HUES6 (cell line): Measurements from ENCODE around the gene PODXL.
"Not testable (repeated sequence)": the region's sequence is repeated elsewhere in the genome, so short reads cannot be mapped to it uniquely, and the experiment has no call there.

Experiments used
- H3K27ac ChIP-seq: 2 replicates; pipeline ENCODE4 v1.7.0; 2013; ENCODE audit warnings: low read depth, mild to moderate bottlenecking, low read length, inconsistent platforms
- H3K27me3 ChIP-seq: 2 replicates; pipeline ENCODE4 v1.6.1; 2013; ENCODE audit warnings: low read length; ENCODE audit not compliant: control insufficient read depth, insufficient read depth
- H3K36me3 ChIP-seq: 2 replicates; pipeline ENCODE4 v1.6.1; 2013; ENCODE audit warnings: low read length; ENCODE audit not compliant: control insufficient read depth, insufficient read depth
- H3K4me1 ChIP-seq: 2 replicates; pipeline ENCODE4 v1.6.1; 2013; ENCODE audit warnings: low read length; ENCODE audit not compliant: control insufficient read depth, insufficient read depth
- H3K4me3 ChIP-seq: 2 replicates; pipeline ENCODE4 v1.5.1; 2013; ENCODE audit warnings: low read depth, low read length
- H3K9ac ChIP-seq: one replicate; pipeline ENCODE4 v1.6.1; 2013; ENCODE audit warnings: mild to moderate bottlenecking, low read length
- H3K9me3 ChIP-seq: 2 replicates; pipeline ENCODE4 v1.6.1; 2013; ENCODE audit warnings: low read depth, low read length; ENCODE audit not compliant: control insufficient read depth, insufficient read depth

The PODXL gene

DNA sequence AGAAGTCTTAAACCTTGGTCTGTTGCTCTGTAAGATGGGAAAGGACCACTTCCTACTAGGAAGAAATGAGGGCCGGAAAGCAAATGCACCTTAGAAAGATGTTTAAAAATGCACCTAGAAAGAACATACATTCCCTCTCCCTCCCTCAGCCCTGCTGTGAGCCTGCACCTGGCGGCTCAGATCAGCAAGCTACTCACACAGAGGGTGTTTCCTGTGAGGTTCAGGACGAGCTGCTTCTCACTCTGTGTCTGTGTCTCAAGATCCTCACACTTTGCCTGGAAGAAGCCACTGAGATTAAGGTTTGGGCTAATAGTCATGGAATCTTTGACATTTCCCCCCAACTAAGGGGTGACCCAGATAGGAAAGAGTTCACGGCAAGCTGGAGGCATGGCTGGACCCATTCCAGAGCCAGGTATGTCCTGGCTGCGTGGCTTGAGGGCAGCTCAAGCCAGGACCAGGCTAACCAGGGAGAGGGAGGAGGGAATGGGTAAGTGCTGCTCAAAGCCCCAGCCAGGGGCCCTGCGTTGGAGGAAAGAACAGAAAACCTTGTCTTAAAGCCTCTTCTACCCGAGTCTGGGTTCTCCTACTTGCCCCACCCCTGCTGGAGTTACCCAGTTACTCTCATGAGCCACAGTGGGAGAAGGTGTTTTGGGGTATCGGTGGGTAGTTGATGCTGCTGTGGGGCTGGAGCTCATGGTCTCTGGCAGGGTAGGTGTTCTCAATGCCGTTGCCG is 47.5 kb downstream of the PODXL start:
- H3K36me3 ChIP-seq, result peaks cover 88% of the 10 kb centered on the region
- H3K4me1 ChIP-seq, result peaks cover 14% of the 10 kb centered on the region
- no peak overlapping the region for H3K4me3 ChIP-seq
- 0 out of 2 replicates have a peak overlapping the region, but pooled peaks have one; percentile 19 for H3K27ac ChIP-seq
- H3K9ac ChIP-seq, result no peak overlapping the region
- no peaks in the 10 kb centered on the region for H3K9me3 ChIP-seq
- H3K27me3 ChIP-seq, result no peaks in the 10 kb centered on the region

DNA sequence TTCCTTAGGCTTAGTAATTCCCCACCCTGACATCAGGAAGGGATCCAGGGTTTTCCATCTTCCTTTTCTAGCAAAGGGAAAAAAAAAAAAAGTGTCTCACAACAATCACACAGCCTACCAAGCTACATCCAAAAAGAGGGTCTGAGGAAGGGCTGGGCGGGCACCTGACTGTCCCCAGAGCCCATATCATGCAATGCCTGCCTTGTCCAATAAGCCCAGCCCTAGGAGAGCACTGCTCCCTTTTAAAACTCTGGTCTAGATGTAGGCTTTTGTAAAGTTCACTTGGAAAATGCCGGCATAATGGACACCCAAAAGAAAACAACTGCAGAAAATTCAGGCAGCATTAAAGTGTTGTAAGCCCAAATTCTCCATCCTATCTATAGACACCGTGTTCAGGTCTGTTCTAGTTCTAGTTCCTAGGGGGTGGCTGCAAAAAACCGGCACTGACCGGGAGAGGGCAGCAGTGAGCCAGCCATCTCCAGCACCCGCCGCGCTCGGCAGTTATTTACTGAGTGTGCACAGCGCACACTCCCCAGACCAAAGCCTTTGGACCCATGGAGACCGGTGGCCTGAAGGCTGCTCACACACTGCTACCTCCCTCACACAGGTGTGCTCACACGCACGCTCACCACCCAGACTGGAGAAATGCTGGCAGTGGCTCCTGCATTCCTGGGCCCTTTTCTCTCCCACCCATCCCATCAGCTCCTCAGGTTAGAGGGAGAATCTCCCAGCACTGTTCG is 48.7 kb downstream of the PODXL start:
- no peak overlapping the region for H3K9ac ChIP-seq

GRCh38 chr7:131506597-131506996 is 49.8 kb downstream of the PODXL start:
- no peak overlapping the region for H3K27ac ChIP-seq
- H3K9ac ChIP-seq, result no peak overlapping the region
- no peaks in the 10 kb centered on the region for H3K27me3 ChIP-seq
- H3K9me3 ChIP-seq, result no peaks in the 10 kb centered on the region
- H3K36me3 ChIP-seq, result peaks cover 97% of the 10 kb centered on the region
- peaks cover 4% of the 10 kb centered on the region; the same call in 1 of the 2 replicates for H3K4me1 ChIP-seq
- no peak overlapping the region for H3K4me3 ChIP-seq

More for the DNA sequence above, 48.7 kb downstream of the PODXL start:
- Histone ChIP-seq H3K9me3 (no peaks in the 10 kb centered on the region), H3K4me3 (no peak overlapping the region), H3K27me3 (no peaks in the 10 kb centered on the region), H3K36me3 (peaks cover 94% of the 10 kb centered on the region), H3K27ac (no peak overlapping the region; the same call in 1 of the 2 replicates), H3K4me1 (0 out of 2 replicates have a peak, but pooled peaks cover 4% of the 10 kb centered on the region)

DNA sequence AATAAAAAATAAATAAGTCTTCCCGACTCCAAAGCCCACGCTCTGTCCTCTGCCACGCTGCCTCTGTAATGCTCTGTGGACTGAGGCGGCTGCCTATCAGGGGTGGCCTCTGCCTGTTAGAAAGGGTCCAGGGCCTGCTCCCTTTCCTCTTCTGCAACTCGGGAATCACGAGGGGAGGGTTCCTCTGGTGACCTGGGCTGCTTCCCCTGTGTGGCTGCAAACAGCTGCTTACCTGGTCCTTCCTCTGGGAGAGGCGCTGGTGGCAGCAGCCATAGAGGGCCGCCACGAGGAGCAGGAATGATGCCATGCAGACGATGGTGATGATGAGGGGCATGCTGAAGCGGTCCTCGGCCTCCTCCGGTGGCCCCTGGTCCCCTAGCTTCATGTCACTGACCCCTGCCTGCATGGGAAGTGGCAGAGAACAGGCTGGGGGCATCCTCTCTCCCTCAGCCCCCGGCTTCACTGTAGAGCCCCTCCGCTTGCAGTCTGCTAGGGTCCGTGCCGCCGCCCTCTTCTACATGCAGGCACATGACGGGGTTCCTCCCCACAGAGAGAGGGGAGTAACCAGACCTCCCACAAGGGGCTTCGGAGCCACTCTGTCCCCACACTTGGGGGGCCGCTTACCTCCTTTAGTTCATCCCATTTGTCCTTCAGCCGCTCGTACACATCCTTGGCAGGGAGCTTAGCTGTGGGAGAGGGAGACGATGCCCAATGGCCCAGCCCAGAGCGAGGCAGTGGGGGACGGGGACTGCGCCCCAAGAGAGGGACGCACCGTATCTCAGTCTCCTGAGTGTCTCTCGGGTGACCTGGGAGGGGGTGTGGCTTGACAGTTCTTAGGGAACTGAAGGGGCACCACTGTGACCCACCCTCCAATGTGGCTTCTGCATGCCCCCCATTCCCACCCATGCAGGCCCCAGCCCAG is 50.5 kb downstream of the PODXL start:
- peaks cover 97% of the 10 kb centered on the region for H3K36me3 ChIP-seq

GRCh38 chr7:131505037-131505620 is 51.3 kb downstream of the PODXL start:
- not testable (repeated sequence) for H3K4me1 ChIP-seq, H3K9ac ChIP-seq, H3K9me3 ChIP-seq, H3K4me3 ChIP-seq, H3K27me3 ChIP-seq, H3K27ac ChIP-seq
- peaks cover 100% of the 10 kb centered on the region for H3K36me3 ChIP-seq

More for the DNA sequence above, 50.5 kb downstream of the PODXL start:
- Histone ChIP-seq H3K9me3 (no peaks in the 10 kb centered on the region), H3K27ac (no peak overlapping the region), H3K4me1 (peaks cover 4% of the 10 kb centered on the region; the same call in 1 of the 2 replicates), H3K4me3 (no peak overlapping the region), H3K9ac (no peak overlapping the region), H3K27me3 (no peaks in the 10 kb centered on the region)

DNA sequence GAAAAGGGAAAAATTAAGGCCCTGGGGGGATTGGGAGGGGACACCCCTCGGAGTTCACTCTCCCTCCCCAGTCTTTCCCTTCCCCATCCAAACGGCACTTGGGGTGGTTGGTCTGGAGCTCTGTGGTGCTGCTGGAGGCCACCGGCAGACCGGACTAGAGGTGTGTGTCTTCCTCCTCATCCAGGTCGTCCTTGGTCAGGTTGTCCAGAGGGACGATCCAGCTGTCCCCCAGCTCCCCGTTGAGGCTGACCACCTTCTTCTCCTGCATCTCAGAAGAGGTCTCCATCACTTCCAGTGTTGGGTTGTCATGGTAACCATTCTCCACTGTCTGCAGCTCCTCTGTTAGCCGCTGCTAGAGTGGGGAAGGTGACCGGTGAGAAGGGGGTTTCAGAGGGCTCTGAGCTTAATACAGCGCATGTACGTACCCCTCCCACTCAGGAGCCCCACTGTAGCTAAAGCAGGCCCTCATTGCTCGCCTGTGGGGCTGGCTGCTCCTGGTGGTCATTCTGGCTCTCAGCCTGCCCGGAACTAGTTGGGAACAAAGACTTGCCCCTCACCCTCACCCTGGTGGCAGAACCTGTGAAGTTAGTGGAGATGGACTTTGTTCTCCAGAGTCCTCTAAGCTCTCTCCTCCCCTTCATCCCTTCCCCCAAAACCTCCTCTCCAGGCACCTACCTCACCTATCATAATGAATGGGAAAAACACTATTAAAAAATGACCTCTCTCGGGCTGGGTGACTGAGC is 52.1 kb downstream of the PODXL start:
- Histone ChIP-seq H3K9ac (no peak overlapping the region), H3K4me3 (no peak overlapping the region), H3K27ac (no peak overlapping the region), H3K4me1 (peaks cover 4% of the 10 kb centered on the region; the same call in 1 of the 2 replicates), H3K36me3 (peaks cover 99% of the 10 kb centered on the region), H3K27me3 (no peaks in the 10 kb centered on the region), H3K9me3 (no peaks in the 10 kb centered on the region)

DNA sequence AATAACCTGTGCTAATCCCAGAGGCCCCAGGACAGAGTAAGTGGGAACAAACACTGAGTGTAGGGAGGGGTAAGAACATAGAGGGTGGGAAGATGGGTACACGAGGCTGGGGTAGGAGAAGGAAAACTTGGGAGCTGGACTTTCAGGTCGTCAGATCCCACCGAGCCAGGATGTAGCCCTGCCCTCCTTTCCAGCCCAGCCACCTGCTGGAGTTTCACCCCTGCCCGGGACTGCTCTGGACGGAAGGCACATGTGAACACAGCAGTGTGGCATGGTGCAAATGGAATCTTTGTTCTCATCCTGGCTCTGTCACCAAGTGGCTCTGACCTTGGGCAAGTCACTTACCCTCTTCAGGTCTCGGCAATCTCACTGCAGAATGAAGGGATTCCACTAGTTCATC is 52.8 kb downstream of the PODXL start:
- Histone ChIP-seq H3K9me3 (no peaks in the 10 kb centered on the region), H3K4me3 (no peak overlapping the region), H3K9ac (no peak overlapping the region), H3K36me3 (peaks cover 99% of the 10 kb centered on the region), H3K27ac (no peak overlapping the region), H3K27me3 (no peaks in the 10 kb centered on the region), H3K4me1 (peaks cover 4% of the 10 kb centered on the region; the same call in 1 of the 2 replicates)

- H3K27me3 ChIP-seq, result no peaks in the 10 kb centered on the region
- peaks cover 99% of the 10 kb centered on the region for H3K36me3 ChIP-seq
- no peaks in the 10 kb centered on the region for H3K9me3 ChIP-seq
- no peak overlapping the region for H3K9ac ChIP-seq
- H3K4me1 ChIP-seq, result peaks cover 4% of the 10 kb centered on the region; the same call in 1 of the 2 replicates
- no peak overlapping the region for H3K27ac ChIP-seq
- no peak overlapping the region for H3K4me3 ChIP-seq
Observed at GRCh38 chr7:131502810-131503508, 53.5 kb downstream of the PODXL start.

DNA sequence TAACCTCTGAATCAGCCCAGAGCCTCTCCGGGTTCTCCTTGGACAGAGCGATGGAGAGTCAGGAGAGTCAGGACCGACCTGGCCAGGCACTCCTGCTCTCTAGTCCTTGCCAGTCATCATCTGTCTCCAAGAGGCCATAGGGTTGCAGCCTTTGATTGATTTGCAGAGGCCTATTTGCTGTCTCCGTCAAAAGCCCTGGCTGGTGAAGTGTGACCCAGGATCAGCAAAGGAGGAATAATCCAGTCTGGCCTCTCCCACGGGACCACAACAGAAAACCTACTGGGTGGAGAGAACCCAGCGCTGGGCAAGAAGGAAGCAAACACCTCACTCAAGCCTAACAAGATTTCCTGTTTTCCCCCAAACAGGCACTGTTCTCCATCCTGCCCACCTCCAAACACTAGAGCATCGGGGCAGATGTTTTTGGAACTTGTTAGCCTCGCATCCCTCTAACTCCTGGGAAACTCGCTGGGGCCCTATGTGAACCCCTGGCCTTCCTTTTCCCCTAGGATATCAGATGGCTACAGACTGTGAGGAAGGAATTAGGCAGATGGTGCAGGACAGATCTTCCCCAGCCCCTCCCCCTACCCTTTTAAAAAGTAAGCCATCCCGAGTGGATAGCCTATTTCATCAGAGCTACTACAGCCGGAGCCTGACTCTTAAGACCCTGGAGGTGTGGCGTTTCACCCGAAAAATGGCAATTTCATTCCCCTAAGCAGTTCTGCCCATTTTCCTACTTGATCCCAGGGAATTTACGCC is 54.3 kb downstream of the PODXL start:
- Histone ChIP-seq H3K27ac (no peak overlapping the region), H3K36me3 (peaks cover 98% of the 10 kb centered on the region), H3K27me3 (no peaks in the 10 kb centered on the region), H3K9me3 (no peaks in the 10 kb centered on the region), H3K9ac (no peak overlapping the region), H3K4me3 (no peak overlapping the region), H3K4me1 (peaks cover 4% of the 10 kb centered on the region; the same call in 1 of the 2 replicates)
